Transverse colon (tissue), 4 donors: ENCODE data around the gene SERTM1. TPM values are rescaled to one million over a fixed set of nuclear protein-coding genes. Genes with fewer than 3 reads are reported as not detected.

ENCODE experiments used
- DNase-seq: peaks from one replicate; pipeline ENCODE4 v3.0.0-alpha.2; 2019
- H3K27ac ChIP-seq, 4 donors: fragments of 200-600 bp; sonication (generic); 2 replicates each; pipeline ENCODE4 v1.5.1; 2016 to 2018; ENCODE audit warnings: inconsistent platforms in 4 of 4
- H3K27me3 ChIP-seq: fragments of 200-600 bp; sonication (generic); 2 replicates; pipeline ENCODE4 v1.5.1; 2017; ENCODE audit warnings: inconsistent platforms
- H3K36me3 ChIP-seq, 4 donors: fragments of 200-600 bp; sonication (generic); 2 replicates each; pipeline ENCODE4 v1.5.1; 2017 to 2019; ENCODE audit warnings: inconsistent platforms in 4 of 4
- H3K4me1 ChIP-seq, 4 donors: fragments of 200-600 bp; sonication (generic); 2 replicates each; pipeline ENCODE4 v1.5.1; 2017 to 2020; ENCODE audit warnings: inconsistent platforms in 4 of 4
- H3K4me3 ChIP-seq, 4 donors: fragments of 200-600 bp; sonication (generic); 1 replicate in 1 of 4; 2 replicates in 3 of 4; pipeline versions ENCODE4 v1.5.1 to v1.6.1; 2017 to 2019; ENCODE audit warnings: inconsistent platforms in 4 of 4
- H3K9me3 ChIP-seq, 2 donors: fragments of 200-600 bp; sonication (generic); 2 replicates each; pipeline ENCODE4 v1.5.1; 2017 to 2019; ENCODE audit warnings: inconsistent platforms in 2 of 2
- EP300 ChIP-seq: sonication (generic); formaldehyde crosslinking; IDR thresholded peaks from one replicate; pipeline ENCODE4 v1.6.1; 2017; ENCODE audit warnings: antibody characterized with exemption, low read depth
- POLR2A ChIP-seq: fragments of 450-650 bp; IDR thresholded peaks from one replicate; pipeline ENCODE4 v1.6.1; 2016; ENCODE audit warnings: antibody characterized with exemption, mild to moderate bottlenecking, moderate library complexity
- POLR2AphosphoS5 ChIP-seq, 3 donors: sonication (generic); formaldehyde crosslinking; IDR thresholded peaks; one replicate each; pipeline ENCODE4 v1.6.1; 2016; ENCODE audit warnings: antibody characterized with exemption in 3 of 3
- WGBS, 2 donors: methylation state at CpG; one replicate each; pipeline ENCODE4 v1.1.5; 2018; ENCODE audit warnings: low coverage in 1 of 2; 5-methylcytosine and 5-hydroxymethylcytosine counted together
- in situ Hi-C, 4 donors: fragments of 200-750 bp; cut with MboI; loops; one replicate each; pipeline versions ENCODE4 v1.15.0 to v1.15.1; 2017; ENCODE audit warnings: low sequenced_read_pairs in 3 of 4, low pct_ligation_motif_present in 1 of 4, low pct_unique_long_range_greater_than_20kb in 1 of 4
- intact Hi-C: fragments of 100-400 bp; cut with DNase I; formaldehyde crosslinking; loops from one replicate; pipeline ENCODE4 v1.15.1; 2023; ENCODE audit warnings: low total_unique reads
- total RNA-seq, 4 donors: library from RNA; depleted of rRNA; stranded (reverse); fragments of >200 nt; gene quantifications; one replicate each; pipeline ENCODE4 v1.1.0, GENCODE V29; 2016
- TF ChIP-seq, protein P1 (sequence below), 5 experiments: fragments of 200-600 bp in 3 of 5; fragments of 450-650 bp in 2 of 5; sonication (generic) in 3 of 5; IDR thresholded peaks; 1 replicate in 2 of 5; 2 replicates in 3 of 5; pipeline ENCODE4 v1.5.1; 2016 to 2017; ENCODE audit warnings: antibody characterized with exemption in 5 of 5, inconsistent platforms in 3 of 5, mild to moderate bottlenecking in 2 of 5, moderate library complexity in 1 of 5

SERTM1 gene
- total RNA-seq: under 1 TPM in 1 of 4 donors, not detected in 3; 0.32 TPM

DNA sequence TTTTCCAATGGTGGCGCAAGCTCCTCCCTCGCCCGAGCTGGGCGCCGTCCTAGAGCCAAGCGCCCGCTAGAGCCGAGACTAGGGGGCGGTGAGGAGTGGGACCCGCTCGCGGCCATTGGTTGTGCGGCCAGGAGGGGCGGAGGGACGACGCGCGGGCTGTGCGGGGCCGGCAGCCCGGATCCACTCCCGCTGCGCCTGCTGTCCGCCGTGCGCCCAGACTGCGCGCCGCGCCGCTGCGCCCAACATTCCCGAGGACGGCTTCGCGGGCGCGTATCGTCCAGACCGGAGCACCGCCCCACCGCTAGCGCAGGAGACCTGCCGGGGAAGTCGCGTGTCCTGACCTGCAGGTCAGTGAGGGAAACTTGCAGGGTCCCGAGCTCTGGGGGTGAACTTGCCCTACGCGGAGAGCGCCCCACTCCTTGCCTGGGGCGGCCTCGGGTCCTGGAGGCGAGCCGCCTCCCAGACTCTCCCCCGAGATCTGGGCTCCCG is at the start of gene SERTM1:
Gene SERTM1 (plus strand): TSS at position 183 of the 489 bp plus-strand sequence. CDS start 21,059 bp downstream, outside the sequence.
- H3K36me3 ChIP-seq: no peaks in the 10 kb centered on the region
- no peaks in the 10 kb centered on the region for H3K9me3 ChIP-seq
- DNase-seq: no peak
- TF ChIP-seq POLR2A (no peak), POLR2AphosphoS5 (IDR thresholded peaks at IDR 0.05) (no peak), EP300 (no peak)
- TF ChIP-seq, protein P1, sequence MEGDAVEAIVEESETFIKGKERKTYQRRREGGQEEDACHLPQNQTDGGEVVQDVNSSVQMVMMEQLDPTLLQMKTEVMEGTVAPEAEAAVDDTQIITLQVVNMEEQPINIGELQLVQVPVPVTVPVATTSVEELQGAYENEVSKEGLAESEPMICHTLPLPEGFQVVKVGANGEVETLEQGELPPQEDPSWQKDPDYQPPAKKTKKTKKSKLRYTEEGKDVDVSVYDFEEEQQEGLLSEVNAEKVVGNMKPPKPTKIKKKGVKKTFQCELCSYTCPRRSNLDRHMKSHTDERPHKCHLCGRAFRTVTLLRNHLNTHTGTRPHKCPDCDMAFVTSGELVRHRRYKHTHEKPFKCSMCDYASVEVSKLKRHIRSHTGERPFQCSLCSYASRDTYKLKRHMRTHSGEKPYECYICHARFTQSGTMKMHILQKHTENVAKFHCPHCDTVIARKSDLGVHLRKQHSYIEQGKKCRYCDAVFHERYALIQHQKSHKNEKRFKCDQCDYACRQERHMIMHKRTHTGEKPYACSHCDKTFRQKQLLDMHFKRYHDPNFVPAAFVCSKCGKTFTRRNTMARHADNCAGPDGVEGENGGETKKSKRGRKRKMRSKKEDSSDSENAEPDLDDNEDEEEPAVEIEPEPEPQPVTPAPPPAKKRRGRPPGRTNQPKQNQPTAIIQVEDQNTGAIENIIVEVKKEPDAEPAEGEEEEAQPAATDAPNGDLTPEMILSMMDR (IDR thresholded peaks at IDR 0.05): no peak
- intact Hi-C loops: no loop called here
- in situ Hi-C loops: no loop called here
- no peak within 1 kb of the TSS for H3K27ac ChIP-seq
- H3K4me1 ChIP-seq: peaks cover 0 to 7% (median 3%) of the 10 kb centered on the region in 4 donors
- H3K4me3 ChIP-seq: peak within 1 kb of the TSS in 1 of 4 donors; percentile 3
- H3K27me3 ChIP-seq: peaks cover 72% of the 10 kb centered on the region
- WGBS, 2 donors: 18% methylated on average over 40 of the region's 56 CpGs; no CpG with 5 or more reads in 1 of the 2 donors

DNA sequence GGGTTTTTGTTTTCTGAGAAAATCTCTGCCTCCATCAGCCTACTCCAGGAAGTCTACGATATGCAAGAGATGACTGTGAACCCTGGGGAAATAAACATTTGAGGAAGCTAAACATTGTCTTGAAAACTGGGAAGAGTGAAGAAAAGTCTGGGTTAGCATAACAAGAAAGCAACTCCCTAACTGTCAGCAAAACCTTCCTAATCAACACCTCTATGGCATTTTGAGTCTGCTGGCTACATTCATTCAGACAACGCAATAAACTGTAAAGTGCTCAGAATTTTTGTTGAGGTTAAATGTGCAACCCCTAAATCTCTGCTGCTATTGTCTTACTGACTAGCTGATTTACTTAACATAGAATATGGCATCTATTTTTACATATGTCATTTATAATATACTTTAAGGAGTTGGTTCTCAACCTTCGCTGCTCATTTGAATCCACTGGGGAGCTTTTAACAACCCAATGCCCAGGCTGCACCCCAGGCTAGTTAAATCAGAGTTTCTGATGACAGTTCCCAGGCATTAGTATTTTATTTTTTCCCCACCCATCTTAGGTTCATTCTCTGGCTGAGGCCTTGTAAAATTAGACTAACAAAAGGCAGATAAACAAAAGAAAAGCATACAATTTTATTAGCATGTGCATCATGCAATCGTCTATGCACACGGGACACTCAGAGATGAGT is 45.3 kb upstream of the SERTM1 start:
- intact Hi-C loops: no loop called here
- DNase-seq: no peak
- H3K27ac ChIP-seq: no peak overlapping the region
- H3K4me1 ChIP-seq: no peaks in the 10 kb centered on the region
- no peaks in the 10 kb centered on the region for H3K27me3 ChIP-seq
- WGBS, 2 donors: 74 to 80% methylated on average over 5 of the region's 5 CpGs
- H3K36me3 ChIP-seq: no peaks in the 10 kb centered on the region
- in situ Hi-C loops: no loop called here
- TF ChIP-seq POLR2A (no peak), POLR2AphosphoS5 (IDR thresholded peaks at IDR 0.05) (no peak), EP300 (no peak)
- TF ChIP-seq, protein P1 (IDR thresholded peaks at IDR 0.05): no peak
- H3K4me3 ChIP-seq: no peak overlapping the region
- no peaks in the 10 kb centered on the region for H3K9me3 ChIP-seq

DNA sequence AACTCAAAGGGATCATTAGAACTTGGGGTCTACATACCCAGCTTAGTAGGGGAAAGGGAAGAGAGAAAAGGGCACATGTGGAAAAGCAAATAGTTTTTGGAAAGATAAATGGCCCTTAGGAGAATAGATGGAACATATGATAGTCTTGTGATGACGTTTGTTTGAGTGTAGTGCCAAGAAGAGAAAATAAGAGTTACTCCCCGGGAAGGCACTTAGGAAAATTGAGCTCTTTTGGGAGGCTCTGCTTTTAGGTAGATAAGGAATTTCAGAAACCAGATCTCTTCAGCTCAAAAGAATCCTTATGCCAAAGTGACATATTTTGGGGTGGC is 44.8 kb upstream of the SERTM1 start:
- Histone ChIP-seq H3K4me1 (no peaks in the 10 kb centered on the region), H3K27me3 (no peaks in the 10 kb centered on the region), H3K9me3 (no peaks in the 10 kb centered on the region), H3K4me3 (no peak overlapping the region), H3K36me3 (no peaks in the 10 kb centered on the region), H3K27ac (no peak overlapping the region)
- in situ Hi-C loops (no loop called here), intact Hi-C loops (no loop called here)
- no peak for DNase-seq
- TF ChIP-seq, protein P1 (IDR thresholded peaks at IDR 0.05): no peak
- TF ChIP-seq POLR2A (no peak), EP300 (no peak), POLR2AphosphoS5 (IDR thresholded peaks at IDR 0.05) (no peak)
- 39 to 46% methylated on average over 2 of the region's 2 CpGs for WGBS, 2 donors

DNA sequence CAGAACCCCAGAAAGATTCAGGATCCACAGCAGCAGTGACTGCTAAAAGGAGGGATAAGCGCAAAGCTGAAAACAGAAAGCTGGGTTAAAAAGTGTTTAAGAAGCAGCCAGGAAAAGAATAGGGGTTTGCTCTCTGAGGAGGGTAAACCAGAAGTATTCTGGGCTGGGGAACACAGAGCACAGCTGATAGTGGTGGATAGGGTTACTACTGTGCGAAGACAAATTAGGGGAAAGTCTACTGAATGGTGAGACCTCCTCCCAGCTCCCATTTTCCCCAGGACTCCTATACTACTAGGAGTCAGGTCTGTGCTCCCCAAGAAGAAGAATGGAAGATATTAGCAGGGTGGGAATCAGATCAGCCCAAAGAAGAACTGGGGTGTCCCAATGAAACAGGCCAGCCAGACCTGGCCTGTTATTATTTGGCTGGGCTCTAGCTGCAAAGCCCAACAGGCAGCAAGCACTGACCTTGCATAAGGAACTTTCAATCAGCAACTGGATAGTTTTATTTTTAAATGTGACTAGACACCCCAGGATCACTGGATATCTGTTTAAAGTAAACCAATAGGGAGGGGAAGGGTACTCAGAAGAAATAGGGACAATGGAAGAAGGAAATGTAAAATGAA is 43.5 kb upstream of the SERTM1 start:
- Histone ChIP-seq H3K27ac (no peak overlapping the region), H3K27me3 (no peaks in the 10 kb centered on the region), H3K4me1 (no peaks in the 10 kb centered on the region), H3K9me3 (no peaks in the 10 kb centered on the region), H3K36me3 (no peaks in the 10 kb centered on the region), H3K4me3 (no peak overlapping the region)
- intact Hi-C loops: no loop called here
- WGBS, 2 donors: 91 to 100% methylated on average over 1 to 2 of the region's 2 CpGs
- in situ Hi-C loops: no loop called here
- no peak for DNase-seq
- TF ChIP-seq POLR2AphosphoS5 (IDR thresholded peaks at IDR 0.05): no peak
- no peak for TF ChIP-seq POLR2A
- TF ChIP-seq, protein P1 (IDR thresholded peaks at IDR 0.05): no peak
- TF ChIP-seq EP300: no peak
